GM12878 (cell line): ENCODE measurements around the gene GPT2. TPM values are rescaled to one million over a fixed set of nuclear protein-coding genes. Genes with fewer than 3 reads are reported as not detected.

Source experiments
- ATAC-seq: fragments of 200-7000 bp; cut with Tn5 transposase; 3 replicates; pipeline ENCODE4 v1.9.1; 2020; ENCODE audit warnings: mild to moderate bottlenecking, moderate library complexity
- BruUV-seq: library from RNA; stranded (reverse); fragments of 400-500 nt; replicated peaks from 2 replicates; lab custom pipeline; 2021; lab: Mats Ljungman, UMichigan
- CTCF ChIA-PET: fragments of 300-600 bp; sonication (Branson Sonifier 250); formaldehyde crosslinking; extraction: SDS; loops from one replicate; lab custom pipeline; 2021; ENCODE audit warnings: inconsistent platforms; lab: Yijun Ruan, JAX
- POLR2A ChIA-PET: fragments of 350-600 bp; formaldehyde crosslinking; extraction: SDS; loops from one replicate; lab custom pipeline; 2021; ENCODE audit warnings: inconsistent platforms; lab: Charles Lee
- RAD21 ChIA-PET: fragments of 300-600 bp; sonication (Branson Sonifier 250); formaldehyde crosslinking; loops from one replicate; lab custom pipeline; 2023; ENCODE audit warnings: antibody characterized with exemption; ENCODE audit not compliant: unreplicated experiment; lab: Charles Lee
- SMC1A ChIA-PET: fragments of 300-600 bp; sonication (Branson Sonifier 250); formaldehyde crosslinking; loops from one replicate; lab custom pipeline; 2023; ENCODE audit not compliant: unreplicated experiment, uncharacterized antibody; lab: Charles Lee
- DNase-seq: peaks from one replicate; pipeline ENCODE4 v3.0.0-alpha.2; 2011; ENCODE audit warnings: low read depth, low spot score
- FAIRE-seq: peaks from 3 replicates; lab custom pipeline; 2011; peaks lifted over from hg19 to GRCh38; lab: Jason Lieb, UNC
- H2AFZ ChIP-seq: 2 replicates; pipeline ENCODE4 v1.6.0; 2011; ENCODE audit warnings: low read depth, low read length, control low read depth; ENCODE audit not compliant: control insufficient read depth
- H3K27ac ChIP-seq: 2 replicates; pipeline ENCODE4 v1.5.1; 2011; ENCODE audit warnings: control low read depth; ENCODE audit not compliant: control insufficient read depth, insufficient read depth
- H3K27me3 ChIP-seq, 2 experiments: replicated peaks in 1 of 2; 2 replicates each; pipeline versions ENCODE4 v1.6.0 to v1.6.1; 2011; ENCODE audit warnings: low read length in 1 of 2; ENCODE audit not compliant: control insufficient read depth in 2 of 2, insufficient read depth in 2 of 2
- H3K36me3 ChIP-seq, 2 experiments: 2 replicates each; pipeline ENCODE4 v1.5.1; 2011; ENCODE audit warnings: low read length in 1 of 2; ENCODE audit not compliant: control insufficient read depth in 2 of 2, insufficient read depth in 2 of 2
- H3K4me1 ChIP-seq: 2 replicates; pipeline ENCODE4 v1.6.1; 2011; ENCODE audit warnings: mild to moderate bottlenecking, low read length, moderate library complexity, mixed read lengths; ENCODE audit not compliant: control insufficient read depth, insufficient read depth
- H3K4me2 ChIP-seq: 2 replicates; pipeline ENCODE4 v1.6.0; 2011; ENCODE audit warnings: control low read depth; ENCODE audit not compliant: control insufficient read depth, insufficient read depth
- H3K4me3 ChIP-seq: fragments of 200-600 bp; sonication (generic); 2 replicates; pipeline ENCODE4 v1.5.1; 2016
- H3K79me2 ChIP-seq: 2 replicates; pipeline ENCODE4 v1.6.0; 2011; ENCODE audit warnings: low read length; ENCODE audit not compliant: control insufficient read depth, insufficient read depth
- H3K9ac ChIP-seq: 2 replicates; pipeline ENCODE4 v1.8.0; 2011; ENCODE audit warnings: low read length, control low read depth, mixed read lengths; ENCODE audit not compliant: control insufficient read depth, insufficient read depth
- H3K9me3 ChIP-seq: replicated peaks from 3 replicates; pipeline ENCODE4 v1.5.1; 2011; ENCODE audit warnings: mild to moderate bottlenecking, low read length; ENCODE audit not compliant: control insufficient read depth, insufficient read depth
- H4K20me1 ChIP-seq: 2 replicates; pipeline ENCODE4 v1.6.0; 2011; ENCODE audit not compliant: control insufficient read depth, insufficient read depth
- CEBPB ChIP-seq, 2 experiments: fragments of 150-350 bp in 1 of 2; IDR thresholded peaks; 2 replicates each; pipeline ENCODE4 v1.6.1; 2012 to 2014; ENCODE audit warnings: low read depth in 2 of 2, low read length in 2 of 2, borderline replicate concordance in 1 of 2, inconsistent platforms in 1 of 2
- EGR1 ChIP-seq, 2 experiments: IDR thresholded peaks; 1 replicate in 1 of 2; 2 replicates in 1 of 2; pipeline ENCODE4 v1.6.1; 2011 to 2012; ENCODE audit warnings: low read depth in 2 of 2, low read length in 2 of 2, borderline replicate concordance in 1 of 2, mild to moderate bottlenecking in 1 of 2, moderate library complexity in 1 of 2
- EP300 ChIP-seq, 2 experiments: fragments of 150-350 bp in 1 of 2; IDR thresholded peaks; 2 replicates each; pipeline ENCODE4 v1.6.1; 2011 to 2012; ENCODE audit warnings: low read depth in 2 of 2, low read length in 2 of 2, borderline replicate concordance in 1 of 2, improper control_type of control experiment in 1 of 2, inconsistent platforms in 1 of 2; ENCODE audit not compliant: control insufficient read depth in 1 of 2
- MYC ChIP-seq: IDR thresholded peaks from 2 replicates; pipeline ENCODE4 v1.6.1; 2011; ENCODE audit warnings: mild to moderate bottlenecking, low read length, moderate library complexity, inconsistent platforms; ENCODE audit not compliant: insufficient read depth, insufficient replicate concordance, insufficient read length, severe bottlenecking
- NFYB ChIP-seq: IDR thresholded peaks from 2 replicates; pipeline ENCODE4 v1.6.1; 2011; ENCODE audit warnings: low read depth, mild to moderate bottlenecking, low read length, improper control_type of control experiment, moderate library complexity; ENCODE audit not compliant: insufficient read depth
- RAD21 ChIP-seq: IDR thresholded peaks from 2 replicates; pipeline ENCODE4 v1.6.1; 2011; ENCODE audit warnings: mild to moderate bottlenecking, low read depth, low read length, moderate library complexity; ENCODE audit not compliant: insufficient read depth
- SMAD5 ChIP-seq: IDR thresholded peaks from 2 replicates; pipeline ENCODE4 v1.6.1; 2016; ENCODE audit warnings: antibody characterized with exemption, low read depth
- SREBF2 ChIP-seq: IDR thresholded peaks from 2 replicates; pipeline ENCODE4 v1.6.1; 2012; ENCODE audit warnings: mild to moderate bottlenecking, low read length
- STAT3 ChIP-seq: IDR thresholded peaks from 2 replicates; pipeline ENCODE4 v1.6.1; 2011; ENCODE audit warnings: low read depth, low read length, improper control_type of control experiment
- YY1 ChIP-seq: IDR thresholded peaks from 2 replicates; pipeline ENCODE4 v1.6.1; 2011; ENCODE audit warnings: low read depth, mild to moderate bottlenecking, low read length
- WGBS: methylation state at CpG from one replicate; pipeline ENCODE4 v1.1.6; 2016; ENCODE audit warnings: low lambda C conversion rate; ENCODE audit not compliant: insufficient replicate concordance, insufficient coverage; ENCODE audit errors: missing lambda C conversion rate; 5-methylcytosine and 5-hydroxymethylcytosine counted together
- in situ Hi-C: fragments of 300-500 bp; cut with MboI; formaldehyde crosslinking; loops from 9 replicates; pipeline ENCODE4 v1.14.3; 2018; ENCODE audit warnings: mixed read lengths
- intact Hi-C: fragments of 100-400 bp; cut with micrococcal nuclease; formaldehyde crosslinking; loops from one replicate; pipeline ENCODE4 v1.14.2; 2022; ENCODE audit not compliant: unreplicated experiment
- polyA plus RNA-seq, 11 experiments: library from polyadenylated mRNA; depleted of rRNA in 4 of 11; unstranded in 6 of 11; stranded (reverse) in 5 of 11; fragments of >200 nt; fragmentation: Nextera tagmentation in 4 of 11; fragmentation: Illumina TruSeq in 1 of 11; extraction: Ambion mirVana in 4 of 11; extraction: Trizol in 1 of 11; gene quantifications; 1 replicate in 1 of 11; 2 replicates in 10 of 11; pipeline versions ENCODE4 v1.2.1 to v1.2.3, GENCODE V29; 2011 to 2016; ENCODE audit warnings: inconsistent platforms in 2 of 11, missing spikeins in 2 of 11, low read depth in 1 of 11
- total RNA-seq, 4 experiments: library from RNA; depleted of rRNA in 3 of 4; stranded (reverse); fragments of >200 nt in 3 of 4; fragmentation: Illumina TruSeq in 1 of 4; extraction: Trizol in 1 of 4; gene quantifications; 2 replicates each; pipeline versions ENCODE4 v1.2.1 to v1.2.3, GENCODE V29; 2013 to 2021
- TF ChIP-seq, protein P1 (sequence below): fragments of 450-650 bp; IDR thresholded peaks from 2 replicates; pipeline ENCODE4 v1.6.1; 2016; ENCODE audit warnings: mild to moderate bottlenecking
- TF ChIP-seq, protein P2 (sequence below): fragments of 450-650 bp; formaldehyde crosslinking; IDR thresholded peaks from 2 replicates; pipeline ENCODE4 v1.4.0; 2022; ENCODE audit warnings: mild to moderate bottlenecking, moderate library complexity
- TF ChIP-seq, protein P3 (sequence below): fragments of 450-650 bp; IDR thresholded peaks from 2 replicates; pipeline ENCODE4 v1.6.1; 2017; ENCODE audit warnings: mild to moderate bottlenecking, moderate library complexity

The GPT2 gene
- total and polyA plus RNA-seq, 10 of the 15 experiments (the other 5 are each of a cell fraction or from before 2014, with no cell fraction given), result 0.45 to 9.9 (median 4.3) TPM

DNA sequence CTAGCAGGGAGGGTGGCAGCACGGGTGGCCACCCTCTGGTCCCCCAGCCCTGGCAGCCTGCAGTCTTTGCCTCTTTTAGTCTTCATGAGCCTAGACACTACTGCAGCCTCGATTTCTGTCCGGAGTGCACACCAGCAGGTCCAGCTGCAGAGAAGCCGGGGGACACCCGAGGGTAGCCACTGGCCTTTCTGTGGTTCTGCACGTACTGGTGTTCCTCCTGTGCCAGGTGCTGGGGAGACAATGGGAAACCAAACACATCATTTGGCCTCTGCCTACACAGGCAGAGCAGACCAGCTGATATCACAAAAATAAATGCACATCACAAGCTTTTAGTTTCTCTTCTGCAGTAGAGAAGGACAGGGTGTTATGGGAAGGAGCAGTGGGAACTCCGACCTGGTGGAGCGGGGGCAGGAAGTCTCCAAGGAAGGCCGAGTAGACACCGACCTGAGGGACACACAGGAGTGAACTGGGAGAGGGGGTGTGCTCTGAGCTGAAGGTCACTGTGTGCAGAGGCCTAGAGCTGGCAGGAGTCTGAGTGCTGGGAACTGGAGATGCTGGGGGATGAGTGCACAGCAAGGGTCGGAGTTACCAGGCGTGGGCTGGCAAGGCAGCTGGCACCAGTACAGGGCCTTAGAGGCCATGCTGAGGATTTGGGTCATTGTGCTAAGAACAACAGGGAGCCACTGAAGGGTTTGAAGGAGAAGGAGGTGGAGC lies 23.1 kb downstream of the GPT2 start:
- DNase-seq (no peak), ATAC-seq (no peak), FAIRE-seq (no peak)
- H4K20me1 ChIP-seq, result no peaks in the 10 kb centered on the region
- ChIA-PET RAD21 (interaction anchor here (0.8 to 4.4 kb wide), 2 partner anchors 55 to 233 kb away, joined by 3 to 77 read pairs; no protein-coding TSS in a partner anchor), CTCF (interaction anchor here (0.7 to 12.5 kb wide), 5 partner anchors 23 to 233 kb away, joined by 3 to 217 read pairs (median 3); no protein-coding TSS in a partner anchor), SMC1A (interaction anchor here (1.1 to 7.9 kb wide), 3 partner anchors 54 to 233 kb away, joined by 3 to 70 read pairs (median 45); no protein-coding TSS in a partner anchor), POLR2A (no interaction called here)
- in situ Hi-C loops, result no loop called here
- 81% methylated on average over 12 of the region's 12 CpGs for WGBS
- TF ChIP-seq CEBPB (IDR thresholded peaks at IDR 0.05; ENCODE audit: borderline replicate concordance in 1 of 2, low read depth in 2 of 2, low read length in 2 of 2), result no peak
- TF ChIP-seq YY1, result no peak
- no peak for TF ChIP-seq EP300 (IDR thresholded peaks at IDR 0.05; ENCODE audit: borderline replicate concordance in 1 of 2, control insufficient read depth in 1 of 2, low read depth in 2 of 2, low read length in 2 of 2)
- no peak for TF ChIP-seq SREBF2
- TF ChIP-seq NFYB, result no peak
- TF ChIP-seq STAT3, result no peak
- TF ChIP-seq EGR1 (IDR thresholded peaks at IDR 0.05; ENCODE audit: borderline replicate concordance in 1 of 2, low read depth in 2 of 2, low read length in 2 of 2), result no peak
- TF ChIP-seq, protein P1, sequence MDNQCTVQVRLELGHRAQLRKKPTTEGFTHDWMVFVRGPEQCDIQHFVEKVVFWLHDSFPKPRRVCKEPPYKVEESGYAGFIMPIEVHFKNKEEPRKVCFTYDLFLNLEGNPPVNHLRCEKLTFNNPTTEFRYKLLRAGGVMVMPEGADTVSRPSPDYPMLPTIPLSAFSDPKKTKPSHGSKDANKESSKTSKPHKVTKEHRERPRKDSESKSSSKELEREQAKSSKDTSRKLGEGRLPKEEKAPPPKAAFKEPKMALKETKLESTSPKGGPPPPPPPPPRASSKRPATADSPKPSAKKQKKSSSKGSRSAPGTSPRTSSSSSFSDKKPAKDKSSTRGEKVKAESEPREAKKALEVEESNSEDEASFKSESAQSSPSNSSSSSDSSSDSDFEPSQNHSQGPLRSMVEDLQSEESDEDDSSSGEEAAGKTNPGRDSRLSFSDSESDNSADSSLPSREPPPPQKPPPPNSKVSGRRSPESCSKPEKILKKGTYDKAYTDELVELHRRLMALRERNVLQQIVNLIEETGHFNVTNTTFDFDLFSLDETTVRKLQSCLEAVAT, result no peak
- no peak for TF ChIP-seq MYC
- TF ChIP-seq, protein P2, sequence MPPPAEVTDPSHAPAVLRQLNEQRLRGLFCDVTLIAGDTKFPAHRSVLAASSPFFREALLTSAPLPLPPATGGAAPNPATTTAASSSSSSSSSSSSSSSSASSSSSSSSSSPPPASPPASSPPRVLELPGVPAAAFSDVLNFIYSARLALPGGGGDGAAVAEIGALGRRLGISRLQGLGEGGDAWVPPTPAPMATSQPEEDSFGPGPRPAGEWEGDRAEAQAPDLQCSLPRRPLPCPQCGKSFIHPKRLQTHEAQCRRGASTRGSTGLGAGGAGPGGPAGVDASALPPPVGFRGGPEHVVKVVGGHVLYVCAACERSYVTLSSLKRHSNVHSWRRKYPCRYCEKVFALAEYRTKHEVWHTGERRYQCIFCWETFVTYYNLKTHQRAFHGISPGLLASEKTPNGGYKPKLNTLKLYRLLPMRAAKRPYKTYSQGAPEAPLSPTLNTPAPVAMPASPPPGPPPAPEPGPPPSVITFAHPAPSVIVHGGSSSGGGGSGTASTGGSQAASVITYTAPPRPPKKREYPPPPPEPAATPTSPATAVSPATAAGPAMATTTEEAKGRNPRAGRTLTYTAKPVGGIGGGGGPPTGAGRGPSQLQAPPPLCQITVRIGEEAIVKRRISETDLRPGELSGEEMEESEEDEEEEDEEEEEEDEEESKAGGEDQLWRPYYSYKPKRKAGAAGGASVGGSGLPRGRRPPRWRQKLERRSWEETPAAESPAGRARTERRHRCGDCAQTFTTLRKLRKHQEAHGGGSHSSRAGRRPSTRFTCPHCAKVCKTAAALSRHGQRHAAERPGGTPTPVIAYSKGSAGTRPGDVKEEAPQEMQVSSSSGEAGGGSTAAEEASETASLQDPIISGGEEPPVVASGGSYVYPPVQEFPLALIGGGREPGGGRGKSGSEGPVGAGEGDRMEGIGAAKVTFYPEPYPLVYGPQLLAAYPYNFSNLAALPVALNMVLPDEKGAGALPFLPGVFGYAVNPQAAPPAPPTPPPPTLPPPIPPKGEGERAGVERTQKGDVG, result no peak
- TF ChIP-seq SMAD5, result no peak
- TF ChIP-seq RAD21, result no peak
- TF ChIP-seq, protein P3, sequence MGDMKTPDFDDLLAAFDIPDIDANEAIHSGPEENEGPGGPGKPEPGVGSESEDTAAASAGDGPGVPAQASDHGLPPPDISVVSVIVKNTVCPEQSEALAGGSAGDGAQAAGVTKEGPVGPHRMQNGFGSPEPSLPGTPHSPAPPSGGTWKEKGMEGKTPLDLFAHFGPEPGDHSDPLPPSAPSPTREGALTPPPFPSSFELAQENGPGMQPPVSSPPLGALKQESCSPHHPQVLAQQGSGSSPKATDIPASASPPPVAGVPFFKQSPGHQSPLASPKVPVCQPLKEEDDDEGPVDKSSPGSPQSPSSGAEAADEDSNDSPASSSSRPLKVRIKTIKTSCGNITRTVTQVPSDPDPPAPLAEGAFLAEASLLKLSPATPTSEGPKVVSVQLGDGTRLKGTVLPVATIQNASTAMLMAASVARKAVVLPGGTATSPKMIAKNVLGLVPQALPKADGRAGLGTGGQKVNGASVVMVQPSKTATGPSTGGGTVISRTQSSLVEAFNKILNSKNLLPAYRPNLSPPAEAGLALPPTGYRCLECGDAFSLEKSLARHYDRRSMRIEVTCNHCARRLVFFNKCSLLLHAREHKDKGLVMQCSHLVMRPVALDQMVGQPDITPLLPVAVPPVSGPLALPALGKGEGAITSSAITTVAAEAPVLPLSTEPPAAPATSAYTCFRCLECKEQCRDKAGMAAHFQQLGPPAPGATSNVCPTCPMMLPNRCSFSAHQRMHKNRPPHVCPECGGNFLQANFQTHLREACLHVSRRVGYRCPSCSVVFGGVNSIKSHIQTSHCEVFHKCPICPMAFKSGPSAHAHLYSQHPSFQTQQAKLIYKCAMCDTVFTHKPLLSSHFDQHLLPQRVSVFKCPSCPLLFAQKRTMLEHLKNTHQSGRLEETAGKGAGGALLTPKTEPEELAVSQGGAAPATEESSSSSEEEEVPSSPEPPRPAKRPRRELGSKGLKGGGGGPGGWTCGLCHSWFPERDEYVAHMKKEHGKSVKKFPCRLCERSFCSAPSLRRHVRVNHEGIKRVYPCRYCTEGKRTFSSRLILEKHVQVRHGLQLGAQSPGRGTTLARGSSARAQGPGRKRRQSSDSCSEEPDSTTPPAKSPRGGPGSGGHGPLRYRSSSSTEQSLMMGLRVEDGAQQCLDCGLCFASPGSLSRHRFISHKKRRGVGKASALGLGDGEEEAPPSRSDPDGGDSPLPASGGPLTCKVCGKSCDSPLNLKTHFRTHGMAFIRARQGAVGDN, result no peak
- intact Hi-C loops, result no loop called here
- H3K36me3 ChIP-seq, result no peaks in the 10 kb centered on the region
- no peak overlapping the region for H3K4me2 ChIP-seq
- peaks cover 22% of the 10 kb centered on the region for H3K4me1 ChIP-seq
- no peak overlapping the region for H3K9ac ChIP-seq
- no peaks in the 10 kb centered on the region for H3K79me2 ChIP-seq
- no TSS peak for BruUV-seq
- no peak overlapping the region for H2AFZ ChIP-seq
- H3K27me3 ChIP-seq, result no peaks in the 10 kb centered on the region
- no peaks in the 10 kb centered on the region for H3K9me3 ChIP-seq
- H3K4me3 ChIP-seq, result no peak overlapping the region
- no peak overlapping the region for H3K27ac ChIP-seq
